Measurements from ENCODE around the gene H6PD. TPM values are rescaled to one million over a fixed set of nuclear protein-coding genes. Genes with fewer than 3 reads are reported as not detected.

The H6PD gene
- total RNA-seq = 31.7 and 32.7 TPM in 2 replicates

GRCh38 chr1:9234223-9235095, at the start of gene H6PD:
Gene H6PD (plus strand): TSS chr1:9234774. CDS start chr1:9244935, 10,161 bp downstream.

GRCh38 chr1:9292361-9293240, 58.0 kb downstream of the H6PD start, which contains the start of gene SPSB1:
Gene SPSB1 (plus strand): TSS chr1:9292894. CDS start chr1:9355892, 62,998 bp downstream.

Other genes with a start within 250 kb of the H6PD start
- gene SLC2A7, start 208.4 kb upstream of the H6PD start, total RNA-seq = not detected in 2 replicates
- gene SLC2A5, start 165.1 kb upstream of the H6PD start, total RNA-seq = under 0.01 and 0.33 TPM in 2 replicates
- gene GPR157, start 105.7 kb upstream of the H6PD start, total RNA-seq = 3.9 and 4.9 TPM in 2 replicates
- 29.0 and 67.6 TPM in 2 replicates for gene SPSB1, start 58.1 kb downstream of the H6PD start, total RNA-seq

Measured in vein endothelial cell (primary cell).